MM.1S (cell line): ENCODE measurements around the gene TBC1D2.

ENCODE experiments used
- DNase-seq: peaks from one replicate; pipeline ENCODE4 v3.0.0-alpha.2; 2015
- H2AFZ ChIP-seq: fragments of 300-600 bp; sonication (generic); 2 replicates; pipeline ENCODE4 v1.6.0; 2016; ENCODE audit warnings: antibody characterized with exemption, low read length
- H3F3A ChIP-seq: fragments of 300-600 bp; sonication (generic); 2 replicates; pipeline ENCODE4 v1.6.1; 2016; ENCODE audit warnings: mild to moderate bottlenecking, antibody characterized with exemption, low read length, moderate library complexity, mixed read lengths; ENCODE audit not compliant: insufficient read depth
- H3K27ac ChIP-seq: fragments of 300-600 bp; sonication (generic); 2 replicates; pipeline ENCODE4 v1.5.1; 2016; ENCODE audit warnings: mild to moderate bottlenecking, low read length
- H3K27me3 ChIP-seq: fragments of 300-600 bp; sonication (generic); replicated peaks from 2 replicates; pipeline ENCODE4 v1.6.0; 2016; ENCODE audit warnings: low read length; ENCODE audit not compliant: insufficient read depth
- H3K36me3 ChIP-seq: fragments of 300-600 bp; sonication (generic); replicated peaks from 2 replicates; pipeline ENCODE4 v1.6.1; 2016; ENCODE audit warnings: mild to moderate bottlenecking, low read length, mixed read lengths; ENCODE audit not compliant: insufficient read depth
- H3K4me1 ChIP-seq: fragments of 300-600 bp; sonication (generic); 2 replicates; pipeline ENCODE4 v1.6.1; 2016; ENCODE audit warnings: low read length, mixed read lengths
- H3K4me2 ChIP-seq: fragments of 300-600 bp; sonication (generic); 2 replicates; pipeline ENCODE4 v1.6.0; 2016; ENCODE audit warnings: low read depth, low read length
- H3K4me3 ChIP-seq: fragments of 300-600 bp; sonication (generic); 2 replicates; pipeline ENCODE4 v1.5.1; 2016; ENCODE audit warnings: low read length, mixed read lengths
- H3K79me2 ChIP-seq: fragments of 300-600 bp; sonication (generic); 2 replicates; pipeline ENCODE4 v1.6.1; 2016; ENCODE audit warnings: mixed run types, low read length, mixed read lengths
- H3K9ac ChIP-seq: fragments of 300-600 bp; sonication (generic); 2 replicates; pipeline ENCODE4 v1.6.1; 2016; ENCODE audit warnings: low read length, mixed read lengths
- H3K9me2 ChIP-seq: fragments of 300-600 bp; sonication (generic); replicated peaks from 2 replicates; pipeline ENCODE4 v1.6.1; 2016; ENCODE audit warnings: mild to moderate bottlenecking, low read length, mixed read lengths; ENCODE audit not compliant: insufficient read depth
- H3K9me3 ChIP-seq: fragments of 300-600 bp; sonication (generic); replicated peaks from 2 replicates; pipeline ENCODE4 v1.6.1; 2016; ENCODE audit warnings: mild to moderate bottlenecking, low read length, mixed read lengths; ENCODE audit not compliant: insufficient read depth
- H4K20me1 ChIP-seq: fragments of 300-600 bp; sonication (generic); 2 replicates; pipeline ENCODE4 v1.6.1; 2016; ENCODE audit warnings: mild to moderate bottlenecking, low read length, moderate library complexity, mixed read lengths; ENCODE audit not compliant: insufficient read depth
- EZH2 ChIP-seq: fragments of 300-600 bp; sonication (generic); optimal IDR thresholded peaks from 2 replicates; pipeline ENCODE3; 2017; ENCODE audit warnings: low read depth, mild to moderate bottlenecking, antibody characterized with exemption, low read length, mixed read lengths
- EZH2phosphoT487 ChIP-seq: fragments of 300-600 bp; sonication (generic); IDR thresholded peaks from 2 replicates; pipeline ENCODE4 v1.6.1; 2018; ENCODE audit warnings: antibody characterized with exemption, low read length
- TF ChIP-seq, protein P1 (sequence below): fragments of 300-600 bp; sonication (generic); IDR thresholded peaks from 2 replicates; pipeline ENCODE4 v1.5.1; 2016; ENCODE audit warnings: antibody characterized with exemption, low read length, mixed read lengths

Gene TBC1D2

DNA sequence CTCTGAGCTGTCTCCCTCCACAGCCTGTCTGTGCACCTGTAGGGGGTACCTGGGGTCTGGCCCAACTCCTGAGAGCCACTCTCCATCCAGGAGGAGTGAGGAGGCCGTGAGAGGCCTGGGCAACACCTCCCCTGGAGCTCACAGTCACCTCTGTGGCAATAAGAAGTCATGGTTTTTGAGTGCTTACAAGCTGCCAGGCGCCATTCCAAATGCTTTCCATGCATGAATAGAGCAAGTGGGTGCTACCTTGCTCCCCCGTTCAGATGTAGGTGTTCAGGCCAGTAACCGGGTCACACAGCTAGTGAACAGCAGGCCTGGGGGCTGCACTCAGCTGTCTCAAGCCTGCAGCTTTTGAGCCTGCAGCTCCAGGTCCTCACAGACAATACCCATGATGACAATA, 93.6 kb downstream of the TBC1D2 start:
- Histone ChIP-seq H3K27ac (no peak overlapping the region), H3K9me3 (no peaks in the 10 kb centered on the region), H3K4me3 (no peak overlapping the region), H3F3A (no peaks in the 10 kb centered on the region), H3K27me3 (no peaks in the 10 kb centered on the region), H3K36me3 (no peaks in the 10 kb centered on the region), H3K9me2 (no peaks in the 10 kb centered on the region), H2AFZ (no peak overlapping the region), H4K20me1 (no peaks in the 10 kb centered on the region), H3K4me1 (no peaks in the 10 kb centered on the region), H3K9ac (no peak overlapping the region), H3K4me2 (no peak overlapping the region), H3K79me2 (no peaks in the 10 kb centered on the region)
- TF ChIP-seq, protein P1, sequence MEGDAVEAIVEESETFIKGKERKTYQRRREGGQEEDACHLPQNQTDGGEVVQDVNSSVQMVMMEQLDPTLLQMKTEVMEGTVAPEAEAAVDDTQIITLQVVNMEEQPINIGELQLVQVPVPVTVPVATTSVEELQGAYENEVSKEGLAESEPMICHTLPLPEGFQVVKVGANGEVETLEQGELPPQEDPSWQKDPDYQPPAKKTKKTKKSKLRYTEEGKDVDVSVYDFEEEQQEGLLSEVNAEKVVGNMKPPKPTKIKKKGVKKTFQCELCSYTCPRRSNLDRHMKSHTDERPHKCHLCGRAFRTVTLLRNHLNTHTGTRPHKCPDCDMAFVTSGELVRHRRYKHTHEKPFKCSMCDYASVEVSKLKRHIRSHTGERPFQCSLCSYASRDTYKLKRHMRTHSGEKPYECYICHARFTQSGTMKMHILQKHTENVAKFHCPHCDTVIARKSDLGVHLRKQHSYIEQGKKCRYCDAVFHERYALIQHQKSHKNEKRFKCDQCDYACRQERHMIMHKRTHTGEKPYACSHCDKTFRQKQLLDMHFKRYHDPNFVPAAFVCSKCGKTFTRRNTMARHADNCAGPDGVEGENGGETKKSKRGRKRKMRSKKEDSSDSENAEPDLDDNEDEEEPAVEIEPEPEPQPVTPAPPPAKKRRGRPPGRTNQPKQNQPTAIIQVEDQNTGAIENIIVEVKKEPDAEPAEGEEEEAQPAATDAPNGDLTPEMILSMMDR: no peak
- no peak for DNase-seq

DNA sequence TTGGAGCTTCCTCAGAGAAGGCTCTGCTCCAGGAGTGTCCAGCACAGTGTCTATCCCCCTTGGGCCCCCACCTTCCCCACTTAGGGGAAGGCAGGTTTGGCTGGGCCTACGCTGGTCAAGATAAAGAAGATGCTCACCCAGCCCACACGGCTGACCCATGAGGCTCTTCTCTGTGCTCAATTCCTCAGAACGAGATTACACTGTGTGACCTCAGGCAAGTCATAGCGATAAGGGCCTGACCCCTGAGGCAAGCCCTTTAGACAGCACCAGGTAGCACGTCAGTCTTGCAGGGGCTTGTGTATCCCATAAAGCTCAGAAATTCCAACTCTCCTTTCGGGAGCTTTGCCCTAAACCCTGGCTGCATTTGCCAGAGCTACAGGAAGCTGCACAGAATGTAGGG, 95.7 kb downstream of the TBC1D2 start:
- no peak overlapping the region for H3K9ac ChIP-seq
- H3K4me3 ChIP-seq: no peak overlapping the region
- H3K9me2 ChIP-seq: no peaks in the 10 kb centered on the region
- no peak overlapping the region for H3K4me2 ChIP-seq
- H3K79me2 ChIP-seq: no peaks in the 10 kb centered on the region
- no peaks in the 10 kb centered on the region for H3K9me3 ChIP-seq
- no peaks in the 10 kb centered on the region for H3K4me1 ChIP-seq
- no peak for TF ChIP-seq EZH2
- no peak for TF ChIP-seq EZH2phosphoT487
- TF ChIP-seq, protein P1: no peak
- H3K27me3 ChIP-seq: no peaks in the 10 kb centered on the region
- H3F3A ChIP-seq: no peaks in the 10 kb centered on the region
- no peaks in the 10 kb centered on the region for H4K20me1 ChIP-seq
- H3K36me3 ChIP-seq: no peaks in the 10 kb centered on the region
- no peak overlapping the region for H3K27ac ChIP-seq
- DNase-seq: no peak
- no peak overlapping the region for H2AFZ ChIP-seq

DNA sequence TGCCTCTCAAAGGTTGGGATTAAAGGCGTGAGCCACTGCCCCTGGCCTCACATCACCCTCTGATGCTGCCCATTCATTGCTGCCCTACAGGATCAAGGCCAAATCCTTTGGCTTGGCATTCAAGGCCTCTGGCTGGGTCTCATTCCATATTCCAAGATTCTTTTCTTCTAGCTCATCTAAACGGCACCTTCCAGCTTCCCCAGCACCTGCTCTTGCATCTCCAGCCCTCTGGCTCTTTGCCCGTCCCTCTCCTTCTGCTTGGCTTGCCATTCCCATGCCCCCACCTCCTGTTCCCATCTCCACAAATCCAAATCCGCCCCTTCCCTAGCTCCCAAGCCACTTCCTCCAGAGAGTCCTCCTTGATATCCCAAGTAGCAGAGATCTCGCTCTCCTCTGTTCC, 96.1 kb downstream of the TBC1D2 start:
- Histone ChIP-seq H3K9me2 (no peaks in the 10 kb centered on the region), H3K9ac (no peak overlapping the region), H3K9me3 (no peaks in the 10 kb centered on the region), H3K79me2 (no peaks in the 10 kb centered on the region), H3K27me3 (no peaks in the 10 kb centered on the region), H3F3A (no peaks in the 10 kb centered on the region), H3K4me1 (no peaks in the 10 kb centered on the region), H3K4me3 (no peak overlapping the region), H3K4me2 (no peak overlapping the region), H3K36me3 (no peaks in the 10 kb centered on the region), H2AFZ (no peak overlapping the region), H4K20me1 (no peaks in the 10 kb centered on the region), H3K27ac (no peak overlapping the region)
- no peak for DNase-seq
- TF ChIP-seq, protein P1: no peak
- TF ChIP-seq EZH2phosphoT487: no peak
- no peak for TF ChIP-seq EZH2
